NCI-H345 (cell line): Measurements from ENCODE around the gene YPEL2.
"Not testable (repeated sequence)": the region's sequence is repeated elsewhere in the genome, so short reads cannot be mapped to it uniquely, and the experiment has no call there.

Experiments
- DNase-seq: peaks from one replicate; lab custom pipeline; 2025; lab: John Stamatoyannopoulos, UW

The YPEL2 gene, protein sequence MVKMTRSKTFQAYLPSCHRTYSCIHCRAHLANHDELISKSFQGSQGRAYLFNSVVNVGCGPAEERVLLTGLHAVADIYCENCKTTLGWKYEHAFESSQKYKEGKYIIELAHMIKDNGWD

DNA sequence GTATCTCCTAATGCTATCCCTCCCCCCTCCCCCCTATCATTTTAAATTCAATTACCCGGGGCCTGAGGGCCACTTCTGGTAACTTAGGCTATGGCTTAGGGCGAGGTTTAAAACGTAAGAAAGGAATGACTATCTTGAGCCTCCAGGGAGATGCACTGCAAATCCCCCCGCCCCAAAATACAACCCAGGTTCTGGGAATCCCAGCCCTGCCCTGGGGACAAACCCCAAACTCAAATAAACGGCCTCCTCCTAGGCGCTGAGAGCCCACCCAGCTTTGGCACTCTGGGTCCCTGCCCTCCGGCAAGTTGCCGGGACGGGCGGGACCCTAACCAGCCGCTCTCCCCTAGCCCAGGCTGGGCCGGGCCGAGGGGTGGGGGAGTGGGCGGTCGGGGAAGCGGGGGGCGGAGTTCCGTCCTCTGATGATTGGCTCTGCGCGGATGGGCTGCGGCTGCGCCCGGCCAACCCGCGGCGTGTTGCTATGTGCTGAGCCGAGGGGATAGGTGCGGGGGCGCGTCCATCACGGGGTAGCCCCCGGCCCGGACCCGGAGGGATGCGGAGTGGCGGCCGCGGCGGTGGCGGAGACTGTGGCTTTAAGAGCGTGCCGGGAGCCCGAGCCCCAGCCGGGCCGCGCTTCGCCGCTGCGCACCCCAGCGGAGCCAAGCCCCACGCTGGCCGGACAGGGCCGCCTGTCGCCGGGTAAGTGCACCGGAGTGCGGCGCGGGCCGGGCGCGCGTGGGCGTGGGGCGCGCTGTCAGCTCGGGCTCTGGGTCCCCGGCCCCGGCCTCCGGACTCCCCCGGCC lies at the start of gene YPEL2:
Gene YPEL2, plus strand, starts transcription at position 527 of the 800 bp plus-strand sequence. CDS start 21,755 bp downstream, outside the sequence.
- peak; percentile 94 for DNase-seq

DNA sequence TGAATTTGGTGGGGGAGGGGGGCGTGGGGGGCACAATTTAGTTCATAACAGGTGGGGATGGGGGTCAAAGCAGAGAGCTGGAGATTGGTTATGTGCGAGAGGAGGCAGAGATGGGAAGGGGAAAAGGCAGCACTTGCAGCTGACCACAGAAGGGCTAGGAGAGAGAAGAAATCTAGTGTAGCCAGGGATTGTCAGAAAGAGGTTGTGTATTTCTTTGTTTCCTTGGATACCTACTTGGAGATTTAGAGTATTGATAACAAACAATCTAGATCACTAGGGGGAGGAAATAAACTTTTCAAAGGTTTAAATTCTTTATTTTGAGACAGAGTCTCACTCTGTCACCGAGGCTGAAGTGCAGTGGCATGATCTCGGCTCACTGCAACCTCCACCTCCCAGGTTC lies 47.1 kb upstream of the YPEL2 start:
- no peak for DNase-seq

DNA sequence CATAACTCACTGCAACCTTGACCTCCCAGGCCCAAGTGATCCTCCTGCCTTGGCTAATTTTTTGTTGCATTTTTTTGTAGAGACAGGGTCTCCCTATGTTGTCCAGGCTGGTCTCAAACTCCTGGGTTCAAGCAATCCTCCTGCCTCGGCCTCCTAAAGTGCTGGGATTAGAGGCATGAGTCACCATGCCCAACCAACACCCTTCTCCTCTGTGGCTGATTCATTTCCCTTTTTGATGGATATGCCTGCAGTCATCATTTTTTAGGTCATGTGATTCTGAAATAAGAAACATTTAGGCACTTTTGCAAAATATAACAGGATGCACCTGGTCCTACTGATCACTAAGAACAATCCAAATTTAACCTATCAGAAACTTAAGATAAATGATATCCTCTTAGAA lies 44.0 kb upstream of the YPEL2 start:
- DNase-seq, result no peak

- no peak for DNase-seq
These were observed 43.6 kb upstream of the YPEL2 start for GRCh38 chr17:59287891-59288290.

- DNase-seq, result no peak
These were observed 41.5 kb upstream of the YPEL2 start for GRCh38 chr17:59289981-59290301.

DNA sequence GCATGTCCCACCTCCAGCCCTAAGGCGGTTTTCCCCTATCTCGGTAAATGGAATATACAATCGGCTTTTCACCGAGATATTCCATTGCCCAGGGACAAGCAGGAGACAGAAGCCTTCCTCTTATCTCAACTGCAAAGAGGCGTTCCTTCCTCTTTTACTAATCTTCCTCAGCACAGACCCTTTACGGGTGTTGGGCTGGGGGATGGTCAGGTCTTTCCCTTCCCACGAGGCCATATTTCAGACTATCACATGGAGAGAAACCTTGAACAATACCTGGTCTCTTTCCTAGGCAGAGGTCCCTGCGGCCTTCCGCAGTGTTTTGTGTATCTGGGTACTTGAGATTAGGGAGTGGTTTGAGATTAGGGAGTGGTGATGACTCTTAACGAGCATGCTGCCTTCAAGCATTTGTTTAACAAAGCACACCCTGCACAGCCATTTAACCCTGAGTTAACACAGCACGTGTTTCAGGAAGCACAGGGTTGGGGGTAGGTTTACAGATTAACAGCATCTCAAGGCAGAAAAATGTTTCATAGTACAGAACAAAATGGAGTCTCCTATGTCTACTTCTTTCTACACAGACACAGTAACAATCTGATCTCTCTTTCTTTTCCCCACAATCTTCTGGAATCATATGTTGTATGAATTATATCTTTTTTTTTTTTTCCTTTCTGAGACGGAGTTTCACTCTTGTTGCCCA lies 41.0 kb upstream of the YPEL2 start:
- DNase-seq, result peak; percentile 33

- DNase-seq, result no peak
These were observed 39.3 kb upstream of the YPEL2 start for GRCh38 chr17:59292174-59292523.

DNA sequence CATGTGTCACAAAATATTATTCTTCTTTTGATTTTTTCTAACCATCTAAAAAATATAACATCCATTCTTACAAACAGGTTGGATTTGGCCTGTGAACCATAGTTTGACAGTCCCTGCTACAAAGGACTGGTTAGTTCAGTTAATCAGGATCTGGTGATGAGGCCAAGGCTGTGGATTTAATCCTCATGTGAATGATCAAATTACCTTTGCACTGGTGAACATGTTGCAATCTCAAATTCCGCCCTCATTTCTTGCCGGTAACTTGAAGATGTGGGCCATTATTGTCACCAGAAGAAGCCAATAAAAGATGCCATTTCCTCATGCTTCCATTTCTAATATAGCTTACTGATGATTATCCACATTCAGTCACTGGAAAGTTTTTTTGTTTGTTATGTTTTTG lies 35.3 kb upstream of the YPEL2 start:
- no peak for DNase-seq

DNA sequence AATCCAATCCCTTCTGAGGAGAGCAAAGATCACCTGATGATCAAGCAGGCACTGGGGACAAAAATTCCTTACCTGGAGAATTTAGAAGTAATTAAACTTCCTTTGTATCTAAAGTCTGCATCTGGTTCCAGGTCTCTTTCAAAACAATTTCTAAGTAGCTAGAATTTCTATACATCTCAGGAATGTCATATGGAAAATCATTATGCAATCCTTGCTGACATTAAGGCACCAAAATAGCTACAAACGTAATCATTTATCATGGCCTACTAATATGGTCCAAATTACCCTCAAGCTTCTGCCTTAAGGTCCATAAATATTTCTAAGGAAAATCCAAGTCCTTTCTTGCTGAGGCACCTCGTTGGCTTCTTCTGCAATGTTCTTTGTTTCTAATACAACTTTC lies 32.9 kb upstream of the YPEL2 start:
- no peak for DNase-seq

DNA sequence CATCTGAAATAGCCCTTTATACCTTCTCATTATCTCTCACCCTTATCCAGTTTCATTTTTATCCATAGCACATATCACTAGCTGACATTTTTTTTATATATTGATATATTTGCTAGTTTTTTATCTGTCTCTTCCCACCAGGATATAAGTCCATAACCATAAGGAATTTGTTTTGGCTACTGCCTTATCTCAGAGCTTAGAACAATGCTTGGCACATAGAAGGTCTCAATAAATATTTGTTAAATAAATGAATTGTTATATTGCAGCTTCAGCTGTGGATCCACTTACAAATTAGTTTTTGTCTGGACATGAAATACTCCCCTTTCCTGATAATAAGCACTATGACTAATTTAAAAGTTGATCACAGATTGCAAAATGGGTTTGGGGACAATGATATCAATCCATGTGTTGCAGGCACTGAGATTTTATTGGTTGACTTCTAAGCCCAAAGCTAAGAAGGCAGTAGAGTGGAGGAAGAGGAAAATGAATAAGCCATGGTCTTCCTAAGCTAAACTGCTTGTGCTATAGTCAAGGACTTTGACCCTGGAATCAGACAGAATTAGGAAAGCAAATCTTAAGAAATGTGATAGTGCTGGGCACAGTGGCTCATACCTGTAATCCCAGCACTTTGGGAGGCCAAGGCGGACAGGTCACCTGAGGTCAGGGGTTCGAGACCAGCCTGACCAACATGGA lies 31.9 kb upstream of the YPEL2 start:
- DNase-seq, result no peak

- no peak for DNase-seq
These were observed 30.5 kb upstream of the YPEL2 start for GRCh38 chr17:59300941-59301340.

GRCh38 chr17:59304811-59305210 lies 26.6 kb upstream of the YPEL2 start:
- DNase-seq, result no peak

DNA sequence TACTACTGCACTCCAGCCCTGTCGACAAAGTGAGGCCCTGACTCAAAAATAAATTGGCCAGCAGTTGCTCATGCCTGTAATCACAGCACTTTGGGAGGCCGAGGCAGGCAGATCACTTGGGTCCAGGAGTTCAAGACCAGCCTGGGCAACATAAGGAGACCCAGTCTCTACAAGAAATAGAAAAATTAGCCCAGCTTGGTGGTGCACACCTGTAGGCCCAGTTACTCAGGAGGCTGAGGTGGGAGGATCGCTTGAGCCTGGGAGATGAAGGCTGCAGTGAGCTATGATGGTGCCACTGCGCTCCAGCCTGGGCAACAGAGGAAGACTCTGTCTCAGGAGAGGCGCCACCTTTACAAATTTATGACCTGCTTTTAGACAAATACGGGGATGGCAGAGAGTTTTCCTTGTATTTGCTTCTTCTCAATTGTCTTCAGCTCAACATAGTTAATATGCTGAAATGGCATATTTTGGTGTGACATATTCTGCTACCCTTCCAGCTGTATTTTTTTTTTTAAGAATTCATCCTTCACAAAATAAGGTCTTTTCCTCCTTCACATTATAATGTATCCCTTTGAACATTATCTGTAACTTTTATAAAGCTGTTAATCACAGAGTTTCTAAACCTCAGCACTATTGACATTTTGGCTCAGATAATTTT lies 21.1 kb upstream of the YPEL2 start:
- no peak for DNase-seq

DNA sequence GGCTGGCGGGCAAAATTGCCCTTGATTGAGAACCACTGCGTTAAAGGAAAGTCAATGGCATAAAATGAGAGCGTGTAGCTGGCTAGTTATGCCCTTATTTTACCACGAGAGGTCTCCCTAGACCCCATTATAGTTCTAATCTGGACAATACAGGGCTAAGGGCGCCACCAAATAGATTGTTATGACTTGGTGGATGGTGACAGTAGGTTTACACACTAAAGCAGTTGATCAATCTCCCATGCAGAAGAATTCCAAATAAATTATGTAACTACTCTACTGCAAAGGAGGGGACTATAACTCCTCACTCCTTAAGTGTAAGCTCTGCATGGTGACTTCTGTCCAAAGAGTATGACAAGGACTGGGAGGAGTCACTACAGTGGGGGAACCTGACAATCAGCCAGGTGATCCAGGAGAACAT lies 20.4 kb upstream of the YPEL2 start:
- peak; percentile 72 for DNase-seq

DNA sequence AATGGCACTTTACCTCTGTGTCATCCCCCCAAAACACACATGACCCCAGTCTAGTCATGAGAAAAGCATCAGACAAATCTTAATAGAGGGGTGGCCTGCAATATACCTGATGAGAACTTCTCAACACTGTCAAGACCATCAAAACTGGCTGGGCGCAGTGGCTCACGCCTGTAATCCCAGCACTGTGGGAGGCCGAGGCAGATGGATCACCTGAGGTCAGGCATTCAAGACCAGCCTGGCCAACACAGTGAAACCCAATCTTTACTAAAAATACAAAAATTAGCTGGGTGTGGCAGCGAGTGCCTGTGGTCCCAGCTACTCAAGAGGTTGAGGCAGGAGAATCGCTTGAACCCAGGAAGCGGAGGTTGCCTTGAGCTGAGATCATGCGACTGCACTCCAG lies 19.9 kb upstream of the YPEL2 start:
- not testable (repeated sequence) for DNase-seq

- no peak for DNase-seq
These were observed 15.6 kb upstream of the YPEL2 start for GRCh38 chr17:59315866-59316265.

DNA sequence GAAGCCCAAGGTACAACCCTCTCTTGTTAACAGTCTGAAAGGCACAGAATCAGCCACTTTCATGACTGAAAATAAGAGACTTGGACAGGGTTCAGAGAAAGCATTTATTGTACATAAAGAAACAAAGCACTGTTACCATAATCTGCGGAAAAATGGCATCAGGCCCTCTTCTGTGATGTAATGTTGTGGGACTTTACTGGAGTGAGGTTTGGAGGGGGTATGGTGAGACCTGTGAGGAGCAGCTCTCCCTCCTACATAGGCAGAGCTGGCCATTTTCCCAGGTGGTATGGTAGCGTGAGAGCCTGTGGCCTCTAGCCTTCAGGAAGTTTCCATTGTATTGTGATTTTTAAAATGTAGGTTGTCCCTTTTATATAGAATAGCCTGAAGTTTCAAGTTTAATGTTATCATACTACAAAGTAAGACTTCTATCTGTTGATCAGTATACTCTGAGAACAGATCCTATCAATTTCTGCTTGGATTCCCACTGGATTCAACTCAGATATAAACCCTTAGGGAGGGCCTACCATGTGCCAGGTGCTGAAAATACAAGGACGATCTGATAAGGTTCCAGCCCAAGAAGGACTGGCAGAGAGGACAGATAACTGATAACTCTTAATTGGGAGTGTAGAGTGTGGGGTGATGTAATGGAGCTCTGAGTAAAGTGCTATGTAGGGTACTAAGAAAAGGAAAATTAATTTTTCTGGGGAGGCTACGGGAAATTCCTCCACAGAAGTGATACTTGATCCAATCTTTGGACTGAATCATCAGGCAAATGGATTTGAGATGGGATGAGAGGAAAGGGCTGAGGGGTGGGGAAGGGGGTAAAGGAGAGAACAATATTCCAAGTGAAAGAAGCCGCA lies 4.1 kb upstream of the YPEL2 start:
- DNase-seq, result no peak

- DNase-seq, result no peak
These were observed 3.5 kb upstream of the YPEL2 start for GRCh38 chr17:59327981-59328290.

DNA sequence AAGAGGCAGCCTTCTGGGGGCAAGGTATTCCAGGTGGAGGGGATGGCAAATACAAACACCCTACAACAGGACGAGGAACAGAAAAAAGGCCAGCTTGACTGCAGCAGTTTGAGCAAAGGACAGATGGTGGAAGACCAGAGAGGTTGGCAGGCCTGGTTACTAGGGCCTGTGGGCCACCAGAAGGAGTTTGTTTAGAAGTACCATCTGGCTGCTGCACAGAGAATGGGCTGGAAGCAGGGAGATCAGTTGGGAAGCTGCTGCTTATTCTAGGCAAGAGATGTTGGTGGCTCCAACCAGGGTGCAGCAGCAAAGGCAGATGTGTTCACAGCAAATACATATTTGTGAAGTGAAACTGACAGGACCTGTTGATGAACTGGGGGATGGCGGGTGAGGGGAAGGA lies 2.9 kb upstream of the YPEL2 start:
- DNase-seq, result no peak

- DNase-seq, result peak; percentile 54
These were observed 2.0 kb upstream of the YPEL2 start for GRCh38 chr17:59329176-59330052.
